ENCODE results near the gene ISX. TPM values are rescaled to one million over a fixed set of nuclear protein-coding genes. Genes with fewer than 3 reads are reported as not detected.

ISX gene
- total and polyA plus RNA-seq, 9 of the 15 experiments (the other 6 are each of a cell fraction or from before 2014, with no cell fraction given), result 0.03 to 0.36 (median 0.07) TPM

DNA sequence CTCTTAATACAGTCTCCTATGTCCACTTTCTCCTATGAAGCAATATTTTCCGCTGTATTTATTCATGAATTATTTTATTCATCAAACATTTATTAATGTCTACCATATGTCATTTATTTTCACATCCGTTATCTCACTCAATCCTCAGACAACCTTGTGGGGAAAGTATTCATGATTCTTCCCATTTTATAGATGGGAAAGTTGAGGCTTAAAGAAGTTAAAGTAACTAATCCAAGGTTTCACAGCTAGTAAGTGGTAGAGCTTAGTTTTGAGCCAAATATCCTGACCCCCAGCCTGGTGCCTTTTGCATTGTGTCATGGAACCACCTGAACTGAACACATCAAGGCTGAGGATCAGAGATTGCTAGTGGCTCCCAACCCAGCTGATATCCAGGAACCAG, 66.6 kb downstream of the ISX start (continued):
- TF ChIP-seq GTF2A2 (tag; IDR thresholded peaks at IDR 0.05) (no peak), RBM25 (IDR thresholded peaks at IDR 0.05; ENCODE audit: low read depth, low read length, severe bottlenecking) (peak; percentile 90), CCAR2 (IDR thresholded peaks at IDR 0.05; ENCODE audit: low read depth, low read length) (no peak), KDM1A (IDR thresholded peaks at IDR 0.05) (peak; percentile 31 to 59; a peak in 2 of 4 replicates), ZNF274 (IDR thresholded peaks at IDR 0.05; ENCODE audit: borderline replicate concordance, low read depth, low read length) (no peak), ZNF212 (CRISPR knock-in tag; IDR thresholded peaks at IDR 0.05) (no peak), U2AF2 (optimal IDR thresholded peaks at IDR 0.05; ENCODE audit: low read depth, low read length) (no peak), BCOR (IDR thresholded peaks at IDR 0.05) (peak; percentile 85), NFRKB (IDR thresholded peaks at IDR 0.05; ENCODE audit: low read depth) (no peak)
- TF ChIP-seq, protein P1, sequence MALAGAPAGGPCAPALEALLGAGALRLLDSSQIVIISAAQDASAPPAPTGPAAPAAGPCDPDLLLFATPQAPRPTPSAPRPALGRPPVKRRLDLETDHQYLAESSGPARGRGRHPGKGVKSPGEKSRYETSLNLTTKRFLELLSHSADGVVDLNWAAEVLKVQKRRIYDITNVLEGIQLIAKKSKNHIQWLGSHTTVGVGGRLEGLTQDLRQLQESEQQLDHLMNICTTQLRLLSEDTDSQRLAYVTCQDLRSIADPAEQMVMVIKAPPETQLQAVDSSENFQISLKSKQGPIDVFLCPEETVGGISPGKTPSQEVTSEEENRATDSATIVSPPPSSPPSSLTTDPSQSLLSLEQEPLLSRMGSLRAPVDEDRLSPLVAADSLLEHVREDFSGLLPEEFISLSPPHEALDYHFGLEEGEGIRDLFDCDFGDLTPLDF (CRISPR knock-in tag; IDR thresholded peaks at IDR 0.05), result no peak

DNA sequence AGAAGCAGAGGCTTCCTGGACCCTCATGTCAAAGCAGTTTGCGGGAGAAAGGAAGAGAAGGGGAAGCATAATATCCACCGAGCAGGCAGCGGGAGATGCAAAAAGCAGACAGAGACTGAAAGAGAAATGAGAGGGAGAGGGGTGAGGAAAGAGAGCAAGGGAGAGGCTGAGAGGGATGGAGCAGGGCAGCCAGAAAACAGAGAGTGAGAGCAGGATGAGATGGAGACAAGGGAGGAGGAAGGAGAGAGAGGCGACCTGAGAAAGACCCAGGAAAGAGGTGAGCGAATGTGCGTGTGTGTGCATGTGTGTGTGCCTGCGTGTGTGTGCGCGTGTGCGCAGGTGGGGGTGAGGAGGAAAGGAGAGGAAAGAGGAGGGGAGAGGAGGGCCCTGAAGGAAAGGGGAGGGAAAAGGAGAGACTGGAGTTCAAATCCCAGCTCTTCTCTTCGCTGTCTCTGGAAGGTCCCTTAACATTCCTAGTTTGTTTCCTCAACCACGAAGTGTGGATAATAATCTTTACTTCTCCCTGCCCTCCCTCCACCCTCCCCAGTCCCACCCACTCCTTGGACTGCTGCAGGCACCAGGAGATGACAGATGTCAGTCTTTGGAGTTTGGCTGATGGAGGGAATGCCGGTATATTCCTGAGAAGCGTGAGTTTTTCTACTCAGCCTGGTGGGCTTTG, 67.9 kb downstream of the ISX start:
- intact Hi-C loops (cut with micrococcal nuclease), result no loop called here
- Histone ChIP-seq H3K79me2 (ENCODE audit: control insufficient read depth, insufficient read depth, low read length) (no peaks in the 10 kb centered on the region), H3K4me1 (replicated peaks in 1 of 2; ENCODE audit: control insufficient read depth in 2 of 2, insufficient read depth in 2 of 2, low read length in 2 of 2) (peaks cover 23 to 42% of the 10 kb centered on the region in 2 experiments), H3K27ac (ENCODE audit: extremely low read depth, low read depth, low read length) (no peak overlapping the region), H4K20me1 (replicated peaks; ENCODE audit: control insufficient read depth, insufficient read depth, low read length) (no peaks in the 10 kb centered on the region), H3K9me1 (ENCODE audit: control insufficient read depth, insufficient read depth, low read length) (peaks cover 4% of the 10 kb centered on the region), H3K36me3 (ENCODE audit: control insufficient read depth, insufficient read depth, low read length) (peaks cover under 1% of the 10 kb centered on the region; the same call in 1 of the 3 replicates), H3K9me3 (replicated peaks; ENCODE audit: control insufficient read depth, insufficient read depth, low read depth, low read length) (no peaks in the 10 kb centered on the region), H2AFZ (ENCODE audit: low read depth, low read length) (no peak overlapping the region), H3K4me3 (no peak overlapping the region), H3K4me2 (ENCODE audit: insufficient read depth, low read length) (peak overlapping the region; percentile 32; the same call in 1 of the 2 replicates), H3K9ac (ENCODE audit: insufficient read depth in 1 of 2, low read depth in 2 of 2, low read length in 2 of 2) (peak overlapping the region in 1 of 2 experiments; percentile 35; a peak in 2 of 4 replicates), H3K27me3 (ENCODE audit: control insufficient read depth in 2 of 2, insufficient read depth in 2 of 2, low read length in 2 of 2) (no peaks in the 10 kb centered on the region)
- FAIRE-seq (no peak), DNase-seq (ENCODE audit: extremely low read depth in 1 of 4, low spot score in 3 of 4) (peak in 2 of 4 experiments; percentile 21 to 23), ATAC-seq (peak; percentile 18)
- 44% methylated on average over 11 of the region's 14 CpGs for WGBS (ENCODE audit: insufficient coverage, low coverage, missing lambda C conversion rate)
- TF ChIP-seq NFXL1 (CRISPR knock-in tag; IDR thresholded peaks at IDR 0.05) (no peak), MBD2 (IDR thresholded peaks at IDR 0.05; ENCODE audit: borderline replicate concordance, low read depth) (no peak), HDAC1 (IDR thresholded peaks at IDR 0.05) (0 out of 4 replicates have a peak, but pooled peaks of 1 of the 2 experiments have one; percentile 28), NRF1 (conservative IDR thresholded peaks at IDR 0.05 in 1 of 2, IDR thresholded peaks at IDR 0.05 in 1 of 2) (0 out of 4 replicates have a peak, but pooled peaks of 1 of the 2 experiments have one; percentile 14), MLLT1 (IDR thresholded peaks at IDR 0.05) (peak in 1 of 2 experiments; percentile 22; a peak in 1 of 4 replicates), KDM1A (IDR thresholded peaks at IDR 0.05) (0 out of 4 replicates have a peak, but pooled peaks of 1 of the 2 experiments have one; percentile 6), RHOXF2B (CRISPR knock-in tag; conservative IDR thresholded peaks at IDR 0.05) (no peak)
- TF ChIP-seq, protein P2, sequence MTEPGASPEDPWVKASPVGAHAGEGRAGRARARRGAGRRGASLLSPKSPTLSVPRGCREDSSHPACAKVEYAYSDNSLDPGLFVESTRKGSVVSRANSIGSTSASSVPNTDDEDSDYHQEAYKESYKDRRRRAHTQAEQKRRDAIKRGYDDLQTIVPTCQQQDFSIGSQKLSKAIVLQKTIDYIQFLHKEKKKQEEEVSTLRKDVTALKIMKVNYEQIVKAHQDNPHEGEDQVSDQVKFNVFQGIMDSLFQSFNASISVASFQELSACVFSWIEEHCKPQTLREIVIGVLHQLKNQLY (CRISPR knock-in tag; conservative IDR thresholded peaks at IDR 0.05), result no peak
- in situ Hi-C loops (cut with MboI), result no loop called here
- BruUV-seq (replicated peaks), result no TSS peak
- POLR2A ChIA-PET, result interaction anchor here (0.6 to 0.7 kb wide), 4 partner anchors 12 to 1264 kb away, joined by 3 to 4 read pairs (median 3); no protein-coding TSS in a partner anchor
- CTCF ChIA-PET (ENCODE audit: low intra/inter-chr PET ratio), result no interaction called here
